Uterus (tissue), 2 donors: ENCODE measurements around the gene PLD5.

Experiments used
- CTCF ChIP-seq, 4 experiments: fragments of 200-600 bp in 2 of 4; fragments of 450-650 bp in 2 of 4; sonication (generic) in 2 of 4; IDR thresholded peaks; one replicate each; pipeline ENCODE4 v1.5.1; 2016 to 2019; ENCODE audit warnings: antibody characterized with exemption in 4 of 4, mild to moderate bottlenecking in 2 of 4, moderate library complexity in 1 of 4
- POLR2A ChIP-seq, 2 donors: fragments of 450-650 bp; IDR thresholded peaks; one replicate each; pipeline ENCODE4 v1.6.1; 2016; ENCODE audit warnings: antibody characterized with exemption in 2 of 2, mild to moderate bottlenecking in 1 of 2, moderate library complexity in 1 of 2

GRCh38 chr1:242184955-242185354 lies 339.5 kb downstream of the PLD5 start:
- TF ChIP-seq CTCF (IDR thresholded peaks at IDR 0.05), result no peak
- TF ChIP-seq POLR2A (IDR thresholded peaks at IDR 0.05), result no peak
